A673 (cell line): ENCODE data around the gene NPNT.

Experiments
- EZH2 ChIP-seq: fragments of 200-600 bp; sonication (generic); IDR thresholded peaks from 2 replicates; pipeline ENCODE4 v1.6.1; 2017; ENCODE audit warnings: borderline replicate concordance, low read depth, mild to moderate bottlenecking, mixed read lengths, antibody characterized with exemption, low read length; ENCODE audit not compliant: poor library complexity, severe bottlenecking
- TF ChIP-seq, protein P1 (sequence below): fragments of 300-800, 200-600 bp; sonication (generic); conservative IDR thresholded peaks from 2 replicates; pipeline ENCODE4 v1.5.1; 2017; ENCODE audit warnings: low read depth, mild to moderate bottlenecking, antibody characterized with exemption, low read length, moderate library complexity, mixed read lengths

DNA sequence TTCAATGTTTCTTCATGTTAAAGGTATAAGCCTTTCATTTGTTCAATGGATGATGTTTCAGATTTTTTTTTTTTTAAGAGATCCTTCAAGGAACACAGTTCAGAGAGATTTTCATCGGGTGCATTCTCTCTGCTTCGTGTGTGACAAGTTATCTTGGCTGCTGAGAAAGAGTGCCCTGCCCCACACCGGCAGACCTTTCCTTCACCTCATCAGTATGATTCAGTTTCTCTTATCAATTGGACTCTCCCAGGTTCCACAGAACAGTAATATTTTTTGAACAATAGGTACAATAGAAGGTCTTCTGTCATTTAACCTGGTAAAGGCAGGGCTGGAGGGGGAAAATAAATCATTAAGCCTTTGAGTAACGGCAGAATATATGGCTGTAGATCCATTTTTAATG lies 75.8 kb downstream of the NPNT start:
- TF ChIP-seq, protein P1, sequence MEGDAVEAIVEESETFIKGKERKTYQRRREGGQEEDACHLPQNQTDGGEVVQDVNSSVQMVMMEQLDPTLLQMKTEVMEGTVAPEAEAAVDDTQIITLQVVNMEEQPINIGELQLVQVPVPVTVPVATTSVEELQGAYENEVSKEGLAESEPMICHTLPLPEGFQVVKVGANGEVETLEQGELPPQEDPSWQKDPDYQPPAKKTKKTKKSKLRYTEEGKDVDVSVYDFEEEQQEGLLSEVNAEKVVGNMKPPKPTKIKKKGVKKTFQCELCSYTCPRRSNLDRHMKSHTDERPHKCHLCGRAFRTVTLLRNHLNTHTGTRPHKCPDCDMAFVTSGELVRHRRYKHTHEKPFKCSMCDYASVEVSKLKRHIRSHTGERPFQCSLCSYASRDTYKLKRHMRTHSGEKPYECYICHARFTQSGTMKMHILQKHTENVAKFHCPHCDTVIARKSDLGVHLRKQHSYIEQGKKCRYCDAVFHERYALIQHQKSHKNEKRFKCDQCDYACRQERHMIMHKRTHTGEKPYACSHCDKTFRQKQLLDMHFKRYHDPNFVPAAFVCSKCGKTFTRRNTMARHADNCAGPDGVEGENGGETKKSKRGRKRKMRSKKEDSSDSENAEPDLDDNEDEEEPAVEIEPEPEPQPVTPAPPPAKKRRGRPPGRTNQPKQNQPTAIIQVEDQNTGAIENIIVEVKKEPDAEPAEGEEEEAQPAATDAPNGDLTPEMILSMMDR: no peak
- no peak for TF ChIP-seq EZH2
